K562 (cell line): Measurements from ENCODE around the gene APOM. TPM values are rescaled to one million over a fixed set of nuclear protein-coding genes. Genes with fewer than 3 reads are reported as not detected.

Experiments used
- ATF1 ChIP-seq, 2 experiments: fragments of 450-650 bp in 1 of 2; IDR thresholded peaks; 2 replicates each; pipeline ENCODE4 v1.6.1; 2016; ENCODE audit warnings: missing compliant biosample characterization in 1 of 2, missing genetic modification characterization in 1 of 2
- COPS2 ChIP-seq: fragments of 450-650 bp; conservative IDR thresholded peaks from 2 replicates; pipeline ENCODE4 v1.6.1; 2016; ENCODE audit warnings: mild to moderate bottlenecking, moderate library complexity
- EGR1 ChIP-seq: fragments of 450-650 bp; conservative IDR thresholded peaks from 2 replicates; pipeline ENCODE4 v1.6.1; 2017; ENCODE audit warnings: mild to moderate bottlenecking
- ELF1 ChIP-seq: fragments of 200-800 bp; sonication (Bioruptor generic); IDR thresholded peaks from 2 replicates; pipeline ENCODE4 v1.6.1; 2016; ENCODE audit warnings: missing genetic modification characterization, missing compliant biosample characterization
- ETV5 ChIP-seq: sonication (generic); formaldehyde crosslinking; IDR thresholded peaks from 2 replicates; pipeline ENCODE4 v1.4.0; 2020; ENCODE audit warnings: low read depth, mild to moderate bottlenecking, missing genetic modification reagents
- KLF1 ChIP-seq: fragments of 450-650 bp; IDR thresholded peaks from 2 replicates; pipeline ENCODE4 v1.6.1; 2016; ENCODE audit warnings: missing genetic modification characterization, missing compliant biosample characterization
- MYNN ChIP-seq, 2 experiments: sonication (generic); formaldehyde crosslinking in 1 of 2; IDR thresholded peaks; 2 replicates each; pipeline versions ENCODE4 v1.5.0 to v1.6.1; 2016 to 2020; ENCODE audit warnings: antibody characterized with exemption in 1 of 2, missing genetic modification reagents in 1 of 2
- NCOA4 ChIP-seq: fragments of 450-650 bp; IDR thresholded peaks from 2 replicates; pipeline ENCODE4 v1.6.1; 2018; ENCODE audit warnings: mild to moderate bottlenecking; ENCODE audit not compliant: partially characterized antibody
- NFXL1 ChIP-seq: fragments of 450-650 bp; formaldehyde crosslinking; IDR thresholded peaks from 2 replicates; pipeline ENCODE4 v1.4.0; 2021; ENCODE audit warnings: mild to moderate bottlenecking
- RBM22 ChIP-seq: fragments of 200-400 bp; formaldehyde crosslinking; IDR thresholded peaks from 2 replicates; pipeline ENCODE4 v1.6.1; 2018; ENCODE audit warnings: low read length, low read depth; ENCODE audit not compliant: poor library complexity, severe bottlenecking
- SAFB2 ChIP-seq: fragments of 200-400 bp; formaldehyde crosslinking; IDR thresholded peaks from 2 replicates; pipeline ENCODE4 v1.6.1; 2018; ENCODE audit warnings: borderline replicate concordance, low read length, low read depth, moderate library complexity; ENCODE audit not compliant: severe bottlenecking
- STAT5A ChIP-seq: IDR thresholded peaks from 2 replicates; pipeline ENCODE4 v1.6.1; 2012; ENCODE audit warnings: low read length, inconsistent platforms, borderline replicate concordance
- TCF7 ChIP-seq: sonication (generic); IDR thresholded peaks from 2 replicates; pipeline ENCODE4 v1.6.1; 2016; ENCODE audit warnings: antibody characterized with exemption, borderline replicate concordance
- ZBED1 ChIP-seq: IDR thresholded peaks from 2 replicates; pipeline ENCODE4 v1.6.1; 2014
- ZBTB7A ChIP-seq: IDR thresholded peaks from 2 replicates; pipeline ENCODE4 v1.6.1; 2011; ENCODE audit warnings: low read depth, mild to moderate bottlenecking, low read length, moderate library complexity, borderline replicate concordance; ENCODE audit not compliant: control insufficient read depth
- ZNF197 ChIP-seq: fragments of 200-800 bp; sonication (Bioruptor generic); IDR thresholded peaks from 2 replicates; pipeline ENCODE4 v1.6.1; 2016; ENCODE audit warnings: low read depth, missing genetic modification characterization, missing compliant biosample characterization
- ZNF77 ChIP-seq: fragments of 250-450 bp; sonication (Bioruptor Pico); IDR thresholded peaks from 2 replicates; pipeline ENCODE4 v1.5.0; 2020
- ZZZ3 ChIP-seq: fragments of 450-650 bp; IDR thresholded peaks from 2 replicates; pipeline ENCODE4 v1.6.1; 2016; ENCODE audit warnings: antibody characterized with exemption, mild to moderate bottlenecking, moderate library complexity
- polyA plus RNA-seq, 8 experiments: library from polyadenylated mRNA; depleted of rRNA in 4 of 8; stranded (reverse) in 5 of 8; unstranded in 3 of 8; fragments of >200 nt; fragmentation: Nextera tagmentation in 2 of 8; fragmentation: Illumina TruSeq in 1 of 8; extraction: Ambion mirVana in 2 of 8; extraction: Trizol in 1 of 8; gene quantifications; 2 replicates each; pipeline versions ENCODE4 v1.2.1 to v1.2.3, GENCODE V29; 2011 to 2014; ENCODE audit warnings: inconsistent platforms in 1 of 8, missing spikeins in 1 of 8
- total RNA-seq, 7 experiments: library from RNA; depleted of rRNA in 6 of 7; stranded (reverse); fragments of >200 nt in 6 of 7; fragmentation: Illumina TruSeq in 2 of 7; extraction: Trizol in 2 of 7; gene quantifications; 2 replicates each; pipeline versions ENCODE4 v1.2.1 to v1.2.3, GENCODE V29; 2011 to 2021; ENCODE audit warnings: low replicate concordance in 1 of 7
- TF ChIP-seq, protein P1 (sequence below), 3 experiments: fragments of 200-800 bp in 1 of 3; sonication (Bioruptor generic) in 1 of 3; sonication (generic) in 1 of 3; formaldehyde crosslinking in 1 of 3; IDR thresholded peaks; 2 replicates each; pipeline versions ENCODE4 v1.6.1 to v1.8.0; 2016 to 2022; ENCODE audit warnings: mild to moderate bottlenecking in 2 of 3, missing compliant biosample characterization in 2 of 3, missing genetic modification characterization in 2 of 3, missing genetic modification reagents in 1 of 3
- TF ChIP-seq, protein P2 (sequence below), 2 experiments: IDR thresholded peaks in 1 of 2; conservative IDR thresholded peaks in 1 of 2; 2 replicates each; pipeline ENCODE4 v1.6.1; 2016; ENCODE audit warnings: low read depth in 2 of 2, mild to moderate bottlenecking in 1 of 2, missing compliant biosample characterization in 1 of 2, missing genetic modification characterization in 1 of 2, moderate library complexity in 1 of 2
- TF ChIP-seq, protein P3 (sequence below): fragments of 450-650 bp; IDR thresholded peaks from 2 replicates; pipeline ENCODE4 v1.7.0; 2016; ENCODE audit warnings: borderline replicate concordance

APOM gene
- total and polyA plus RNA-seq, 9 of the 15 experiments (the other 6 are each of a cell fraction or from before 2014, with no cell fraction given), result 5.7 to 24.3 (median 10.4) TPM

DNA sequence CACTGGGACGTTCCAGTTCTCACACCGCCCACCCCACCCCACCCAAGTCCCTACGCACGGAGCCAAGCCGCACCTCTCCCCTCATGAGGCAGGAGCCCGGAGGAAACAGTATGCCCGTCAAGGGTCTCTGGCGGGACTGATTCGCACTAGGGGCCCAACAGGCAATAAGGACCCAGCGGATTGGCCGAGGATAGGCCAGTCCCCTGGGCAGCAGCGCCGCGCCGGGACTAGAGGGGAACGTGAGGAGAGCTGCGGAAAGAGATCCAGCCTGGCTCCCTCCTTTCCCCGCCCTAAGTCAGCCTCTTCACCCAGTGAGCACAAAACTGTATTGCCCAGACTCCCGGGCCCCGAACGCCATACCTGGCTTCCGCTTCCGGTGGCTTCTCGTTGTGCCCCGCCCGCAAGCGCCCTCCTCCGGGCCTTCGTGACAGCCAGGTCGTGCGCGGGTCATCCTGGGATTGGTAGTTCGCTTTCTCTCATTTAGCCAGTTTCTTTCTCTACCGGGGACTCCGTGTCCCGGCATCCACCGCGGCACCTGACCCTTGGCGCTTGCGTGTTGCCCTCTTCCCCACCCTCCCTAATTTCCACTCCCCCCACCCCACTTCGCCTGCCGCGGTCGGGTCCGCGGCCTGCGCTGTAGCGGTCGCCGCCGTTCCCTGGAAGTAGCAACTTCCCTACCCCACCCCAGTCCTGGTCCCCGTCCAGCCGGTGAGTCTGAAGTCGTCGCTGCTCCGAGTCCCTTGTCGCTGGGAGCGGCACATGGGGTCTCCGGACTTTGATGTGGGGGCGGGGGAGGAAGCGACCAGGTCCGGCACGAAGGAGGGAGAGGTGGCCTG lies 10.0 kb downstream of the APOM start, which contains the start of gene CSNK2B (continued):
- TF ChIP-seq NFXL1 (CRISPR knock-in tag) (no peak), ZBTB7A (peak; percentile 95), NCOA4 (no peak), ETV5 (CRISPR knock-in tag) (peak; percentile 87; the same call in 1 of the 2 replicates), ATF1 (CRISPR knock-in tag; IDR thresholded peaks at IDR 0.05) (no peak), ATF1 (tag; IDR thresholded peaks at IDR 0.05) (peak; percentile 96), ZZZ3 (no peak), KLF1 (peak; percentile 57; the same call in 1 of the 2 replicates), EGR1 (no peak), TCF7 (no peak), ELF1 (tag) (no peak), ZNF77 (CRISPR knock-in tag) (0 out of 2 replicates have a peak, but pooled peaks have one; percentile 2), ZNF197 (CRISPR knock-in tag) (no peak), MYNN (IDR thresholded peaks at IDR 0.05) (no peak), MYNN (CRISPR knock-in tag; IDR thresholded peaks at IDR 0.05) (no peak), STAT5A (peak; percentile 47; the same call in 1 of the 2 replicates), SAFB2 (no peak), COPS2 (no peak), ZBED1 (peak; percentile 91; the same call in 1 of the 2 replicates), RBM22 (peak; percentile 83)
- TF ChIP-seq, protein P1, sequence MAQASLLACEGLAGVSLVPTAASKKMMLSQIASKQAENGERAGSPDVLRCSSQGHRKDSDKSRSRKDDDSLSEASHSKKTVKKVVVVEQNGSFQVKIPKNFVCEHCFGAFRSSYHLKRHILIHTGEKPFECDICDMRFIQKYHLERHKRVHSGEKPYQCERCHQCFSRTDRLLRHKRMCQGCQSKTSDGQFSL (CRISPR knock-in tag; IDR thresholded peaks at IDR 0.05), result peak; percentile 98
- TF ChIP-seq, protein P1 (tag; IDR thresholded peaks at IDR 0.05), result peak in 1 of 2 experiments; percentile 93; a peak in 2 of 4 replicates
- TF ChIP-seq, protein P2, sequence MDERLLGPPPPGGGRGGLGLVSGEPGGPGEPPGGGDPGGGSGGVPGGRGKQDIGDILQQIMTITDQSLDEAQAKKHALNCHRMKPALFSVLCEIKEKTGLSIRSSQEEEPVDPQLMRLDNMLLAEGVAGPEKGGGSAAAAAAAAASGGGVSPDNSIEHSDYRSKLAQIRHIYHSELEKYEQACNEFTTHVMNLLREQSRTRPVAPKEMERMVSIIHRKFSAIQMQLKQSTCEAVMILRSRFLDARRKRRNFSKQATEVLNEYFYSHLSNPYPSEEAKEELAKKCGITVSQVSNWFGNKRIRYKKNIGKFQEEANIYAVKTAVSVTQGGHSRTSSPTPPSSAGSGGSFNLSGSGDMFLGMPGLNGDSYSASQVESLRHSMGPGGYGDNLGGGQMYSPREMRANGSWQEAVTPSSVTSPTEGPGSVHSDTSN (CRISPR knock-in tag; IDR thresholded peaks at IDR 0.05; ENCODE audit: low read depth), result no peak
- TF ChIP-seq, protein P2 (tag; conservative IDR thresholded peaks at IDR 0.05; ENCODE audit: low read depth), result no peak; the same call in 1 of the 2 replicates
- TF ChIP-seq, protein P3, sequence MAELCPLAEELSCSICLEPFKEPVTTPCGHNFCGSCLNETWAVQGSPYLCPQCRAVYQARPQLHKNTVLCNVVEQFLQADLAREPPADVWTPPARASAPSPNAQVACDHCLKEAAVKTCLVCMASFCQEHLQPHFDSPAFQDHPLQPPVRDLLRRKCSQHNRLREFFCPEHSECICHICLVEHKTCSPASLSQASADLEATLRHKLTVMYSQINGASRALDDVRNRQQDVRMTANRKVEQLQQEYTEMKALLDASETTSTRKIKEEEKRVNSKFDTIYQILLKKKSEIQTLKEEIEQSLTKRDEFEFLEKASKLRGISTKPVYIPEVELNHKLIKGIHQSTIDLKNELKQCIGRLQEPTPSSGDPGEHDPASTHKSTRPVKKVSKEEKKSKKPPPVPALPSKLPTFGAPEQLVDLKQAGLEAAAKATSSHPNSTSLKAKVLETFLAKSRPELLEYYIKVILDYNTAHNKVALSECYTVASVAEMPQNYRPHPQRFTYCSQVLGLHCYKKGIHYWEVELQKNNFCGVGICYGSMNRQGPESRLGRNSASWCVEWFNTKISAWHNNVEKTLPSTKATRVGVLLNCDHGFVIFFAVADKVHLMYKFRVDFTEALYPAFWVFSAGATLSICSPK, result no peak
